ENCODE results near the gene KIAA1328.

The KIAA1328 gene

DNA sequence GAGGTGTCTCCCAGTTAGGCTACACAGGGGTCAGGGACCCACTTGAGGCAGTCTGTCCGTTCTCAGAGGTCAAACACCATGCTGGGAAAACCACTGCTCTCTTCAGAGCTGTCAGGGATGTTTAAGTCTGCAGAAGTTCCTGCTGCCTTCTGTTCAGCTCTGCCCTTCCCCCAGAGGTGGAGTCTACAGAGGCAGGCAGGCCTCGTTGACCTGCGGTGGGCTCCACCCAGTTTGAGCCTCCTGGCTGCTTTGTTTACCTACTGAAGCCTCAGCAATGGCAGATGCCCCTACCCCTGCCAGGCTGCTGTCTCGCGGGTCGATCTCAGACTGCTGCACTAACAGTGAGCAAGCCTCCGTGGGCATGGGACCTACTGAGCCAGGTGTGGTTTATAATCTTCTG, 390.3 kb downstream of the KIAA1328 start:
- no peak for DNase-seq (ENCODE audit: low spot score)

DNA sequence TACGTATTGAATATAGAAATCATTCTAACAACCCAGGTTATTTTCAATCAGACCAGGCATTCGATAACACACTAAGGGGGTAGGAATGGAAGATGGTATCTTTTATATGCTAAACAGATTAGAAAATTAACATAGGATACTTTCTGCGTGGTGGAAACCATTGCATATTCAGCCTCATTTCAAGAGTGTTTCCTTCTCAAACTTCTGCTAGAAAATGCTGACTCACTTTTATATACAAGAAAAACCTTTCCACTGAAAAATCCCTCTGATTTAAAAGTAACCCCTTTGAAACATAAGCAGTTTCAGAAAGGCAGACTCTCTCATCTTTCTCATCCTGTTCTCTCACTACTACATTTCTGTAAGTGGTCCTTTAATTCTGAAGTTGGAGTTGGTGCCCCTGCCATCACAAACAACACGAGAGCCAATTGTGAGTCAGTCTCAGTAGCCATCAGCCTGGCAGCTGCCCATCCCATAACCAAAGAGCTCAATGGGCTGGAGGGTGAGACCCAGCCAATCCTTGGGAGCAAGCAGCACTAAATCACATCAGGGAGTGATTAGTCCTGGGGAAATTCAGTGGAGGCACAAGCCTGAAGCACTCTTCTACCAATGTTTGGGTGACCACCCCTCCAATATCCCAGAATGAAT, 393.5 kb downstream of the KIAA1328 start:
- DNase-seq (ENCODE audit: low spot score), result no peak

DNA sequence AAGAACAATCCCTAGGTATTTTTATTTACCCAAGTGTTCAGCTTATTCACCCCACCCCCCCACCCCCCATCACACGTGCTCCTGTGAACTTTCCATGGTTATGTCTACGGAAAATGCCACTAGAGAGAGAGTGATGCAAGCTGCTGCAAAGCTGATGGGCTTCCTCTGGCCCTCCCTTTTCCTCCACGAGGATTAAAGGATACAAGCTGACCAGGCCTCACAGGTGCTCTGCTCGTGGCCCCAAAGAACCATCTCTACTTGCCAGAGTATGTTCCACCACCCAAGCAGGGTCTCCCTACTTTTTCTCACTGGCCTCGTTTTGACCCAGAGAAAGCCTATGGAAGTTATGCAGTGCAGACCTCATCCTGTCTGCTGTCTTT, 394.1 kb downstream of the KIAA1328 start:
- no peak for DNase-seq (ENCODE audit: low spot score)

DNA sequence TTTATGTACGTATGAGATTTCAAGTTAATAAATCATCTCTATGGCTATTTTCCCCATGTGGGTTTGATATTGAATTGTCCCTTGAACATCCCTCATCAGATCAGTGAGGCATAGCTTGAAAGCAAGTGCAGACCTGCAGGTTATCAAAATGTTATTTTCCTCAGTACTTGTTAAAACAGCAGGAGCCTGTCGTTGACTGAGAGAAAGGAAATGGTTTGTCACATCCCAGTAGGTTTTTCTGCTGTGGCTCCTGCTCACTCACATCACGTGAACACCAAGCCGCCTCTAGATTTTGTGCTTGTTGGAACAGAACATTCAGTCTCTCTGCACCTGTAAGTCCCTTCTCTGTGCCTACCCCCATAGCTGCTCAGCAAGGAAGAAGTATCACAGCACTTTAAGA, 396.4 kb downstream of the KIAA1328 start:
- DNase-seq (ENCODE audit: low spot score), result no peak

DNA sequence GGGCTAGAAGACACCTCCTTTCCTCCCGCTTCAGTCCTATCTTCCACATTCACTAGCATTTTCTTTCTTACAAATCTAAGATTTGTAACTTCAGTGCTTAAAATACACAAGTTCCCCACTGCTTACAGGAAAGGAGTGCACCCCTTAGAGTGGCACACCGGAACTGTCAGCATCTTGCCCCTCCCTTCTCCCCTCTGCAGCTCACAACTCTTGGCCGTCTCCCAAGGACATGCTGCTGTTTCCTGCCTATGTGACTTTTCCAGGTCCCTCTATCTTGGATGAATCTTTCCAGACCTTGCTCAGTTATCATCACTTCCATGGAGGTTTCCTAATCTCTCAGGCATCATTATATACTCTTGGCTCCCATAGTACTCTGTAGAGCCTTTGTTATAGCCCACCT, 401.8 kb downstream of the KIAA1328 start:
- no peak for DNase-seq (ENCODE audit: low spot score)

DNA sequence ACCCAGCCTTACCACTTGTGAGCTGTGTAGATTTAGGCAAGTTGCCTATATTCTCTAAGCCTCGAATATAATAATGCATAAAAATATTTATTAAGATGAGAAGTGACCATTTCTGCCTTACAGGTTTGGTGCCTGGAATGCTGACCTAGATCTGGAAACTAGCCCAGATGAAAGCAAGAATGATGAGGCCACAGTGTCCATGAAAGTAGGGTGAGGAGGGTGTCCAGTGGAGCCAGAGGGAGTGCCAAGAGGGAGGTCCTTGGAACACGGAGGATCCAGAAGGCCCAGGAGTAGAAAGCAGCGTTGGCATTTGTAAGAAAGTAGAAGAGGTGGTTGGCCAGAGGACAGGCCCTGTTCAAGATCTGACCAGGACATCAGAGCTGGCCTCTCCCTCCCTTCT, 402.3 kb downstream of the KIAA1328 start:
- no peak for DNase-seq (ENCODE audit: low spot score)

DNA sequence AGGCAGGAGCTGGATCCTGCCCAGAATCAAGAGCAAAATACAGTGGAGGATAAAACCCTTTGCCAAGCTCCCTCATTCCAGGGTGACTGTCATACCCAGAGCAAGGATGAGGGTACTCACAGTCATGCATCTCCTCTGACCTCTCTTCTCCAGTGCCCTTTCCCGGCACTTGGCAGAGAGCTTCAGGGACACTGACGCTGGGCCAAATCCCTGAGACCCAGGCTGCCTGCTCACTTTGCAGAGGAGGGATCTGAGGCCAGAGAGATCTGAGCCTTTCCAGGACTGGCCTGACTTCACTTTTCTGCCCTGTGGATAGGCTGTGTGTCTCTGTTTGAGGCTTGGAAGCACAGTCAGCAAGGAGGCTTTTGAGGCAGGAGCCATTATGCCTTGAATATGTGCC, 406.7 kb downstream of the KIAA1328 start:
- DNase-seq (ENCODE audit: low spot score), result no peak

DNA sequence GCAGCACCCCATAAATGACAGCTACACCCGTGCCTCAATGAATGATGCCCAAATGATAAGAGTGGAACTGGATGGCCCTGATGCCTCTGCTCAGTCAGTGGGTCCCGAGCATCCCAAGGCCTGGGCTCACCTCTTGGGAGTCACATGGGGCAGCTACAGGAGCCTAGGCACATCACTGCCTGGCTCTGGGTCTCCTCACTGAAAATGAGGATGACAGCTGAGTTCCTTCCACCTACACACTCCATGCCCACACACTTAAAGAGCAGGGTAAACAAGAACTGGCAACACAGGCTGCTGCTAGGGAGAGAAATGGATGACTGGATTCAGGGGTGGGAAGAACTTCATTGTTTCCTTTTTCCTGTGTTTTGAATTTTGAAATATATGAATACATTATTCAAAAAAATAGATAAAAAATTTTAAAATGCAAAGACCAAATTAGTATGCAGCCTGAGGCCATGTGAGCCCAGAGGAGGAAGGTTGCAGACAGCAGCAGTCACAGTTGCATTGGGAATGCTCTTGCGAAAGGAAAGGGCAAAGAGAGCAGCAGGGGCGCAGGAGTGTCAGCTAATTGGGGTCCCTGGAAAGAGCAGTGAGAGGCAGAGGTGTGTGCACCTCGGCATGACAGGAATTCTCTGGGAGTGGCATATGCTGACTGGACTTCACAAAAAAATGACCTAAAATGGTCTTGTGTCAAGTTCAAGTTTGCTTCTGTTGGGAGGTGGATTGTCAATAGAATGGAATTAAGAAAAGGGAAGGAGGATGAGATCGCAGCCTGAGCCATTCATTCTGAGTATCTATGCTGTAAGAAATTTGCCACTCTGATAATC, 409.6 kb downstream of the KIAA1328 start:
- DNase-seq (ENCODE audit: low spot score), result no peak

DNA sequence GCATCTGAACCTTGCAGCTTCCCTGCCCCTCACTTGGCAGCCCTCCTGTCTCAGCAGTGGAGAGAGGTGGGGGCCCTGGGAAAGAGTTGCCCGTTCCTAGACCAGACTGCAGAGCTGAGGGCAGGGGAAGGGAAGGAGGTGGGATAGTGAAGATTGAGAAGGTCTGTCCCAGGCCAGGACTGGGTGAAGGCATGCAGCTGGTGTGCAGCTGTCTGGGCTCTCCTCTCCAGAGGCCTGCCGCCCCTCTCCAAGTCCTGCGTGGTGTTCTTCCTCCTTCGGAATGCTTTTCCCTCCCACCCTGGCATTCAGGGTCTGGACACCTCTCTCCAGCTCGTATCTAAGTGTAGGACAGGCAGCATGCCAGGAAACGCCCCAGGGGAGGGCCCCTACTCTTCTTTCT, 413.2 kb downstream of the KIAA1328 start:
- no peak for DNase-seq (ENCODE audit: low spot score)

DNA sequence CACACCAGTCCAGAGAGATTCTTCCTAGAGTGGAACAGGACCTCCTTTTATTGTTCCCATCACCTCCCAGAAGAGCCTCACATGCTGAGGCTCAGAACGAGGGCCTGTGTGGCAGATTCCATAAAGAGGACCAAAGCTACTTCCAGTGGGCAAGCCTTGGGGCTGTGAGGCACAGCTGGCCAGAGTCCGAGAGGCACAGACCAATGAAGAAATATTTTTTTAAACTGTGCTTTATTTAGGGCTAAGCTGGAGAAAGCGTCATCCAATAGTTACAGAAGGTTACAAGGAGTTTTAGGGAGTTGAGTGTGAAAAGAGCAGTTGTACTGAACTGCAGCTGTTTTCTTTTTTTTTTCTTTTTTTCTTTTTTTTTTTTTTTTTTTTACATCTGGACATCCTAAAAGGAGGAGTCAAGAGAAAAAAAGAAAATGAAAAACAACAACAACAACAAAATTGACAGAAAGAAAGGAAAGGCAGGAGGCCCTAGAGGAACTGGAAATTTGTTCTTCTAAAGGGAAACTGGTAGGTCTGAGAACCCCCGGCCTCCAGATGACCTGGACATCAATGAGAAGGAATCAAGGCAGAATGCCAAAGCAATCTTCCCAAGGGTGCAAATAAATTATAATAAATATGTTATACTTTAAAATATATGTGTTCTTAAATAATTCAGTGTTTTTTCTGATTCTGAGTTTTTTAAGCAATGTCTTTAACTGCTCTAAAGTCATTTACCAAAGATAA, 414.1 kb downstream of the KIAA1328 start:
- DNase-seq (ENCODE audit: low spot score), result no peak

DNA sequence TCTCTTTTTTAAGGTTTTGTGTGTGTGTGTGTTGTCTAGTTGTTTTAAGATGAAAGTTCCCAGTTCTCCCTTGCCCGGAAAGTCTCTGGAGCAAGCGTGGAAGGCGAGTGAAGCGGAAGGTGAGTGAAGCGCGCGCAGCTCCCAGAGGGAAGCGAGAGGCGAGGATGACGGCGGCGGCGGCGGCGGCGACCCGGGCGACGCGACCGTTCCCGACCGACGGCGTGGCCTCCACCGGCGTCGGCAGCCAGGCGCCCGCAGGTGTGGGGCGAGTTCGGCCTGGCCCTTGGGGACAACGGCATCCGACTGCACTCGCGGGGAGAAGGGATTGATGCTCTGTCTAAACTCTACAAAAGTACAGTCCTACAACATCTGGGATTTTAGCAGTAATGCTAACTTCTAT, 414.8 kb downstream of the KIAA1328 start:
- DNase-seq (ENCODE audit: low spot score), result no peak

DNA sequence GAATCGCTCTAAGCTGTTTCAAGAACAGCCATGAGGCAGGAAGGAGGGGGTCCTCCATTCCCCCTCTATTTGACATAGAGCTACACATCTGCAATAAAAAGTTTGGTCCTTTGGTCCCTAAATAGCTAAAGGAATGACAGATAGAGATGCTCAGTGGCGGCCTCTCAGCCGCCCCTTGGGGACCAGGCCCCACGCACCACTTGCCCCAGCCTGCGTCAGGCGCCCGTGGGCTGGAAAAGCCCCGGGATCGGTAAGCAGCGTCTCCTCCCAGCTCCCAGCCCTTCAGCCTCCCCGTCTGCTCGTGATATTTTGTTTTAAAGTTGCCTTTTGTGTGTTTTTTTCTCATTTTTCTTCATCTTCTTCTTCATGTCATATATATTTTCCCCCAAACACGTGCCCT, 415.7 kb downstream of the KIAA1328 start:
- no peak for DNase-seq (ENCODE audit: low spot score)

DNA sequence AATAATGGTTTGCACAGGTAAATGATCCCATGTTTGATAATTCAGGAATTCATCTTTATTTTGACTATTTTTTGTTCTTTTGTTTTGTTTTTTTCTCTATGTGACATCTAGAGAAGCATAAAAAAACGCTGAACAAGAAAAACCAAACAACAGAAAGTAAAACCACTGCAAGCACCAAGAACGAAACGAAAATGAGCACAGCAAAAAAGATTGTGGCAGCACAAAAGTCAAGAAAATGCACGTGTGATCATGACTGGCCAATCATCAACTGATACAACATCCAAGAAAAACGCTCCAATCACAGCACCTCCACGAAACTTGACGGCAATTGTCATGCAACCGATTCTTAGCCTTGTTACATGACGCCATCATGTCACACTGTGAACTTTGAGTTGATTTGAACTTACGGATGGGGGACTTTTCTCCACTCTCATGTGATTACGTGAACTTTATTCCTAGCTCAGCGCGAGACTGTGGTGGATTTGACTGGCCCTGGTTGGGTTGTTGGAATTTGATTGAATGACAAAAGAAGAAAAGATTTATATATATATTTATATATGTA, 417.9 kb downstream of the KIAA1328 start:
- DNase-seq (ENCODE audit: low spot score), result no peak

DNA sequence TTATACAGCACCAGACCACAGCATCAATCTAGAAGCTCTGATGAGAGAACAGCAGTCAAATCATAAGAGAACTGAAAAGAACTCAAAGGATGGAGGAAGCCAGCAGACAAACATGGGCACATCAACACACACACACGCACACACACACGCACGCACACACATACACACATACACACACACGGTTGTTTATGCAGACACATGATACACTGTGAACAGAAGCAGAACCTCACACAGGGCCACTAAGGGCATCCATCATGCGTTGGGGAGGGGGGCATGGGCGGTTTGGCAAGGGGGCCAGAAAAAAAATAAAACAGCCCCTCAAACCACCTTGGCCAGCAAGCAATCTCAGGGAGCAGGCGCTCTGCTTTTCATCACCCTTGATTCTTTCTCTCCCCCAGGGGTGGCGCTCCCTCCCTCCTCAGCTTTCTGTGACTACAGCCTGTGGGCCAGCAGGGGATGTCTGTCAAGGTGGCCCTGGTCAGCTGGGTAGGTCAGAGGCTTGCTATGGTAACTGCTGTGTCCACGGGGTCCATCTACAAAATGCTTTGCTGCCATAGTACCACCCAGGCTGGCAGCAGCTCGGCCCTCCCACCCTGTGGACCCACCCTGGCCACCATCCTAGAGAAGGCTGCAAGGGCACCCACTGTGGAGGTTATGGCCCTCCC, 418.7 kb downstream of the KIAA1328 start:
- no peak for DNase-seq (ENCODE audit: low spot score)

DNA sequence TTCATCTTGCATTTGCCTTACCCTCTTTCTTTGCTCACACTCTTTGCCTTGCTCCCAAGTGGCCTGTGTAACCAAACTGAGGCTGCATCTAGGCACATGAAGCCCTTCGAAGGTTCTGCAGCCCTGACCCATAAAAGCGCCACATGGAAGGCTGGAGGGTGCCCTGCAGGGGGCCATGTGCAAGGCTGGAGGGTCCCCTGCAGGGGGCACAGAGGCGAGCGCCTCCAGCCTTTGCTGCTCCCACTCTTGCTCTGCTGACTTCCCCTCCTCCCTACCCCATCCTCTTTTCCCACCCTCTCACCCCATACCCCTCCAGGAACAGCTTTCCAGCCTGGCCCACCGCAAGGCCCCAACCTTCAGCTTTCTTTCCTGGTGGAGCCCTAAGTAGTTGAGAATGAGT, 419.4 kb downstream of the KIAA1328 start:
- no peak for DNase-seq (ENCODE audit: low spot score)

DNA sequence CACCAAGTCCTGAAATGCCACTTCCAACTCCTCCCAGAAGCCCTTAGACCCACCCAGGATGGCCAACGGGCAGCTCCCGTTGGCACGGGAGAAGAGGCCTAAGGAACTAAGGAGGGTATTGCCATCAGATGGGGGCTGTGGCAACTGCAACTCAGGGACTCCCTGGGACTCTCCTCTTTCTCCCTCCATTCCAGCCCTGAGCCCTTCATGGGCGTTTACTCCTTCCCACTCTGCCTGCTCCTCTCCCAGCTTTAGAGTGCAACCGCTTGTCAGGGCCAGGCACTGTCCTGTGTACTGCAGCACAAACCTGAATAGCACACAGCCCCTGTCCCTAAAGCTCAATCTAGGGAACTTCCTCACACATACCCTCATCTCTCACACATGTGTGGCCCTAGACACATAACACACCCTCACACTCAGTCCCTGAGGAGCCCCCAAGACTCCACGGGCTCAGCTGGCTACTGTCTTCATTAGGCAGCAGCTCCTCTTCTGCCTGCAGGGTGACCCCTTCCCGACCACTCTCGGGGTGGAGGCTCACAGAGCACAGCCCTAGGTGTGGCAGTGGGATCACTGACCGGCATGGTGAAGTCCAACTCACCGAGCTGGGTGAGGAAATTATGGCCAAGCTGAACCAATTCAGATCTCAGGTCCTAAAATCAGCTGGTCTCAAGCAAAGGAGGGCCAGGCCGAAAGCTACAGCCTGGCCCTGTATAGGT, 420.4 kb downstream of the KIAA1328 start:
- no peak for DNase-seq (ENCODE audit: low spot score)

DNA sequence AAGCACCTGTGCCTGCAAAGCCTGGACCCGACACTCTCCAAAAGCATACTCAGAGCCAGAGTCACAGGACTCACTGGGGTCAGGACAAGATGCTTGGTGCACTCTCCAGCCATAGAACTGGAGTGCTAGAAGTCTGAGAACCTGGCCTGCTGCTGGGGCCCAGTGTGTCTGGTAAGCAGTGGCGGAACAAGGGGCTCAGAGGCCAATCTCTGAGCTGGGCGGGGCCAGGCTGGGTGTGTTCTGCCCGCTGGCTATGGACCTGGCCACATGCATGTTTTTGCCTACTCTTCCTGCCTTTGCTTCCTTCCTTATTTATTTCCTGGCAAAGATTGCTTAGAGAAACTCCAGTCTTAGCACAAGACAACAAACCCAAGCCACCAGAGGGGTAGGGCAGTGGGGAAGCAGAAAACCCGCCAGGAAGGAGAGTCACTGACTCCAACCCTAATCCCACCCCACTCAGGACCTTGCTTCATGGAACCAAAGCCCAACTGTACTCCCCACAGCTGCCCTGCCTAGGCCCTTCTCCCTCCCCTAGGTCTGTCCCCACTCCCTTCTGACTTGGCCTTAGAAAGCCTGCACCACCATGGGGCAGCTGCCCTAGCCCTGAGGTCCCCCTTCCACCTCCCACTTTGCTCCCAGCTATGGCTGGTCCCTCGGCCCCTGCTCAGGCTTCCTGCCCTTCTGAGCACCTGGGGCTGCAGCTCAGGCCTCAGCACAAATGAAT, 421.1 kb downstream of the KIAA1328 start:
- DNase-seq (ENCODE audit: low spot score), result no peak

DNA sequence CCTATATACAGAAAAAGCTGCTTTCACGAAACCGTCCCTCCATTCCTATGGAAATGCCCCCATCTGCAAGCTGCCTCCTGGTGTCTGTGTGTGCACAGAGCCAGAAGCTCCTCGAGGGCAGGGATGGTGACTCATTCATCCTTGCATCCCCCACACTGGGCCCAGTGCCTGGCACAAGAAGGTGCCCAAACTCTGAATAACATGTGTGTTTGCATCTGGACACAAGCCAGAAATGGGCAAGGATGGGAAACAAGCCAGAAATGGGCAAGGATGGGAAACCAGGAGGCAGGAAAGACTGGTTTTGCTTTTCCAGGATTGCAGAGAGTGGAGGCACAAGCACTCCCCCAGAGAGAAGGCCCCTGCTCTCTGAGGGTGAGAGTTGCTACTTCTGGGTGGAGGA, 422.8 kb downstream of the KIAA1328 start:
- DNase-seq (ENCODE audit: low spot score), result no peak

DNA sequence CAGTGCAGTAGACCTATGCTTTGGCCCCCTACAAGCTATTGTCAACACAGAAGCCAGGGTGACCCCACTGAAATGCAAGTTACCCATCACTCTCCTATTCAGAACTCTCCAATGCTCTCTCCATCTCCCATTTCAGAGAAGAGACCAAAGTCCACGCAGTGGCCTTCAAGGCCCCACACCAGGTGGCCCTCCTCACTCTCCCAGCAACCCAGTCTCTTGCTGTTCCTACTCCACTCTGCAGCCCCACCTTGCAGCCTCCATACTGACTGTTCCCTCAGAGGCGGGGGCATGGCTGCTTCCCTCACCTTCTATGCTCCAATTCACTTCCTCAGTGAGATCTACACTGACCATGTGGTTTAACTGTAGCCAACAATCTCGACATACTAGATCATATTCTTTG, 423.4 kb downstream of the KIAA1328 start:
- DNase-seq (ENCODE audit: low spot score), result no peak

DNA sequence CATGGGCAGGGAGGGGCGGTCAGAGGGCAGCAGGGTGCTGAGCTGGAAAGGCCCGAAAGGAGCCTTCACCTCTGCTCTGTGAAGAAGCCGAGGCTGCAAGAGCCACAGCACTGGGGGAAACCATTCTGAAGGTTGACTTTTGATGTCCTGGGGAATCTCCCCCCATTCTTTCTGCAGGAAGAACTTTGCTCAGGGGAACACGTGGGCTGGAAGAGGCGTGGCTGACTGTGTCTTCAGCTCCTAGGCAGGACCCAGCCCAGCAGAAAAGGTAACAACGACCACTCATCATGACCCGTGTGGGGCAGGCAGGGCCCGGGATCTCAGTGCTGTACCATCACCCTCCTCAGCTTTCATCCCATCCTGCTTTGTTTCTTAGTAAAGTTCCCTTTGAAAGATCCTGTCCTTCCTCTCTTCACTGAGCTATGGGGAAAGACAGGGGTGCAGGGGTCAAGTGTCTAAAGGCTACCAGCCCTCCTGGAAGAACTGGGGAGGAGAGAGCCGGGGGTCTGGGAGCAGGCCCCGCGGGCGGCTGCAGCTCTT, 424.0 kb downstream of the KIAA1328 start:
- DNase-seq (ENCODE audit: low spot score), result no peak

Data from HuH-7.5 (cell line).